SK-N-SH (cell line): ENCODE results near the gene NOD2. TPM values are rescaled to one million over a fixed set of nuclear protein-coding genes. Genes with fewer than 3 reads are reported as not detected.

ENCODE experiments used
- CTCF ChIA-PET: fragments of 300-600, 350-600 bp; formaldehyde crosslinking; extraction: SDS; loops from one replicate; lab custom pipeline; 2021; lab: Yijun Ruan, JAX
- POLR2A ChIA-PET: fragments of 350-600 bp; sonication (Branson Sonifier 250); formaldehyde crosslinking; extraction: SDS; loops from one replicate; lab custom pipeline; 2020; ENCODE audit warnings: antibody characterized with exemption, inconsistent platforms; lab: Yijun Ruan, JAX
- DNase-seq: peaks from one replicate; pipeline ENCODE4 v3.0.0; 2012
- H2AFZ ChIP-seq: fragments of 200-600 bp; sonication (generic); 2 replicates; pipeline ENCODE4 v1.8.1; 2016; ENCODE audit warnings: antibody characterized with exemption, mild to moderate bottlenecking, low read depth
- H3F3A ChIP-seq: fragments of 200-600 bp; sonication (generic); replicated peaks from 2 replicates; pipeline ENCODE3; 2016; ENCODE audit warnings: antibody characterized with exemption, mild to moderate bottlenecking; ENCODE audit not compliant: insufficient read depth
- H3K27ac ChIP-seq, 2 experiments: fragments of 200-500 bp in 1 of 2; fragments of 200-600 bp in 1 of 2; sonication (Bioruptor generic) in 1 of 2; sonication (generic), shearing (Covaris generic) in 1 of 2; 2 replicates each; pipeline versions ENCODE4 v1.5.1 to v1.6.1; 2014 to 2016; ENCODE audit warnings: low read depth in 2 of 2, inconsistent platforms in 1 of 2, low read length in 1 of 2, mild to moderate bottlenecking in 1 of 2, mixed read lengths in 1 of 2
- H3K27me3 ChIP-seq: fragments of 200-600 bp; sonication (generic), shearing (Covaris generic); 2 replicates; pipeline ENCODE4 v1.6.1; 2016; ENCODE audit warnings: mixed run types; ENCODE audit not compliant: insufficient read depth
- H3K36me3 ChIP-seq, 2 experiments: fragments of 200-500 bp in 1 of 2; fragments of 200-600 bp in 1 of 2; sonication (Bioruptor generic) in 1 of 2; sonication (generic) in 1 of 2; replicated peaks in 1 of 2; 2 replicates each; pipeline versions ENCODE3 to v1.5.1; 2014 to 2016; ENCODE audit warnings: low read length in 1 of 2, mild to moderate bottlenecking in 1 of 2; ENCODE audit not compliant: insufficient read depth in 2 of 2, control insufficient read depth in 1 of 2
- H3K4me1 ChIP-seq, 2 experiments: fragments of 200-500 bp in 1 of 2; fragments of 200-600 bp in 1 of 2; sonication (Bioruptor generic) in 1 of 2; sonication (generic), shearing (Covaris generic) in 1 of 2; 2 replicates each; pipeline versions ENCODE4 v1.5.1 to v1.6.1; 2014 to 2016; ENCODE audit warnings: low read depth in 1 of 2, low read length in 1 of 2, mixed run types in 1 of 2; ENCODE audit not compliant: insufficient read depth in 2 of 2, control insufficient read depth in 1 of 2
- H3K4me2 ChIP-seq: fragments of 200-600 bp; sonication (generic), shearing (Covaris generic); 2 replicates; pipeline ENCODE4 v1.6.1; 2017; ENCODE audit warnings: mixed run types
- H3K4me3 ChIP-seq, 2 experiments: fragments of 200-500 bp in 1 of 2; fragments of 200-600 bp in 1 of 2; sonication (Bioruptor generic) in 1 of 2; sonication (generic), shearing (Covaris generic) in 1 of 2; 2 replicates each; pipeline versions ENCODE4 v1.5.1 to v1.8.1; 2014 to 2016; ENCODE audit warnings: low read depth in 2 of 2, inconsistent platforms in 1 of 2, low read length in 1 of 2, mild to moderate bottlenecking in 1 of 2, mixed read lengths in 1 of 2, moderate library complexity in 1 of 2
- H3K79me2 ChIP-seq: fragments of 200-600 bp; sonication (generic); 2 replicates; pipeline ENCODE4 v1.8.1; 2017; ENCODE audit warnings: mild to moderate bottlenecking; ENCODE audit not compliant: insufficient read depth
- H3K9ac ChIP-seq: fragments of 200-600 bp; sonication (generic); 2 replicates; pipeline ENCODE4 v1.6.1; 2017; ENCODE audit warnings: mixed run types
- H3K9me2 ChIP-seq: fragments of 200-600 bp; sonication (generic); 2 replicates; pipeline ENCODE4 v1.6.1; 2017; ENCODE audit warnings: mixed run types
- H3K9me3 ChIP-seq: fragments of 200-600 bp; sonication (generic); 2 replicates; pipeline ENCODE4 v1.6.1; 2017; ENCODE audit warnings: mixed run types, mild to moderate bottlenecking, moderate library complexity
- H4K20me1 ChIP-seq: fragments of 200-600 bp; sonication (generic); 2 replicates; pipeline ENCODE4 v1.6.1; 2017; ENCODE audit warnings: mild to moderate bottlenecking, mixed run types; ENCODE audit not compliant: insufficient read depth
- EP300 ChIP-seq, 2 experiments: IDR thresholded peaks; 2 replicates each; pipeline versions ENCODE4 v1.4.0 to v1.6.1; 2012; ENCODE audit warnings: borderline replicate concordance in 1 of 2, low read depth in 1 of 2, low read length in 1 of 2
- EZH2phosphoT487 ChIP-seq: fragments of 200-600 bp; sonication (generic); IDR thresholded peaks from 2 replicates; pipeline ENCODE4 v1.6.1; 2017; ENCODE audit warnings: low read depth, mixed run types, mild to moderate bottlenecking, antibody characterized with exemption, moderate library complexity, borderline replicate concordance
- FOSL2 ChIP-seq: IDR thresholded peaks from 2 replicates; pipeline ENCODE4 v1.4.0; 2012; ENCODE audit warnings: low read depth, mild to moderate bottlenecking, moderate library complexity, borderline replicate concordance
- FOXM1 ChIP-seq: IDR thresholded peaks from 2 replicates; pipeline ENCODE4 v1.4.0; 2012; ENCODE audit warnings: low read depth, mild to moderate bottlenecking
- GABPA ChIP-seq: IDR thresholded peaks from 2 replicates; pipeline ENCODE4 v1.4.0; 2012; ENCODE audit warnings: low read depth, mild to moderate bottlenecking
- GATA2 ChIP-seq: sonication (generic); formaldehyde crosslinking; IDR thresholded peaks from 2 replicates; pipeline ENCODE4 v1.5.0; 2020; ENCODE audit warnings: mild to moderate bottlenecking, missing genetic modification reagents
- JUND ChIP-seq: IDR thresholded peaks from 2 replicates; pipeline ENCODE4 v1.4.0; 2012
- NRF1 ChIP-seq: IDR thresholded peaks from 2 replicates; pipeline ENCODE4 v1.6.1; 2012; ENCODE audit warnings: low read depth, mild to moderate bottlenecking, low read length
- POLR2AphosphoS5 ChIP-seq: IDR thresholded peaks from 2 replicates; pipeline ENCODE4 v1.6.1; 2012; ENCODE audit warnings: low read depth, low read length
- RFX5 ChIP-seq: IDR thresholded peaks from 2 replicates; pipeline ENCODE4 v1.6.1; 2012; ENCODE audit warnings: mild to moderate bottlenecking, improper control_type of control experiment, low read length
- RXRA ChIP-seq: IDR thresholded peaks from 2 replicates; pipeline ENCODE4 v1.4.0; 2012; ENCODE audit warnings: low read depth, mild to moderate bottlenecking, borderline replicate concordance
- SMC3 ChIP-seq: IDR thresholded peaks from 2 replicates; pipeline ENCODE4 v1.6.1; 2012; ENCODE audit warnings: low read depth, low read length, improper control_type of control experiment
- TCF12 ChIP-seq: IDR thresholded peaks from 2 replicates; pipeline ENCODE4 v1.4.0; 2012
- TEAD4 ChIP-seq: IDR thresholded peaks from 2 replicates; pipeline ENCODE4 v1.4.0; 2012; ENCODE audit warnings: mild to moderate bottlenecking, borderline replicate concordance; ENCODE audit not compliant: insufficient read depth
- WGBS: methylation state at CpG from one replicate; pipeline ENCODE4 v1.1.6; 2017; ENCODE audit warnings: low lambda C conversion rate; 5-methylcytosine and 5-hydroxymethylcytosine counted together
- polyA plus RNA-seq, 3 experiments: library from polyadenylated mRNA; depleted of rRNA; stranded (reverse); fragments of >200 nt; gene quantifications; 2 replicates each; pipeline ENCODE4 v1.2.3, GENCODE V29; 2012
- TF ChIP-seq, protein P1 (sequence below): fragments of 150-350 bp; IDR thresholded peaks from 2 replicates; pipeline ENCODE4 v1.6.1; 2016; ENCODE audit warnings: mild to moderate bottlenecking, low read depth, low read length
- TF ChIP-seq, protein P2 (sequence below): fragments of 200-600 bp; sonication (generic); IDR thresholded peaks from 2 replicates; pipeline ENCODE4 v1.6.1; 2017; ENCODE audit warnings: antibody characterized with exemption, mild to moderate bottlenecking, moderate library complexity
- TF ChIP-seq, protein P3 (sequence below): IDR thresholded peaks from 2 replicates; pipeline ENCODE4 v1.4.0; 2012; ENCODE audit warnings: low read depth, borderline replicate concordance
- TF ChIP-seq, protein P4 (sequence below): IDR thresholded peaks from 2 replicates; pipeline ENCODE4 v1.4.0; 2012; ENCODE audit warnings: low read depth, borderline replicate concordance

NOD2 gene
- polyA plus RNA-seq, 1 of the 3 experiments (the other 2 are of a cell fraction) = not detected

DNA sequence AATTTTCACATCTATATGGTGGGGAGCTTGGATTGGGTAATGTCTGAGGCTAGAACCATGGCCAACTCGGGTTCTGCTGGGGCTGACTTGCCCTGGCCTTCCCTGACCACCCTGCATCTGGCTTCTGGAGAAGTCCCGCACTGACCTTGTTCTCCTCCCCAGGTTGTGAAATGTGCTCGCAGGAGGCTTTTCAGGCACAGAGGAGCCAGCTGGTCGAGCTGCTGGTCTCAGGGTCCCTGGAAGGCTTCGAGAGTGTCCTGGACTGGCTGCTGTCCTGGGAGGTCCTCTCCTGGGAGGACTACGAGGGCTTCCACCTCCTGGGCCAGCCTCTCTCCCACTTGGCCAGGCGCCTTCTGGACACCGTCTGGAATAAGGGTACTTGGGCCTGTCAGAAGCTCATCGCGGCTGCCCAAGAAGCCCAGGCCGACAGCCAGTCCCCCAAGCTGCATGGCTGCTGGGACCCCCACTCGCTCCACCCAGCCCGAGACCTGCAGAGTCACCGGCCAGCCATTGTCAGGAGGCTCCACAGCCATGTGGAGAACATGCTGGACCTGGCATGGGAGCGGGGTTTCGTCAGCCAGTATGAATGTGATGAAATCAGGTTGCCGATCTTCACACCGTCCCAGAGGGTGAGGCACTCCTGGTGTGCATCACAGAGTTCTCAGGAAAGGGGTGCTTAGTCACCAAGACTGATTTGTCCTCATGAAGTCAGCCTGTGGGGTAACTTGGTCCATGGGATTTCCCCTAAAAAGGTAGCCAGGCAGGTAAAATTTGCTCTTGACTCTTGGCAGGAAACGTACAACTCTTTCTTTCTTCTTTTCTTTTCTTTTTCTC is 6.1 kb downstream of the NOD2 start:
- 45% methylated on average over 5 of the region's 19 CpGs for WGBS
- Histone ChIP-seq H3K79me2 (no peaks in the 10 kb centered on the region), H3K9me2 (no peaks in the 10 kb centered on the region), H3K27me3 (no peaks in the 10 kb centered on the region)
- POLR2A ChIA-PET = no interaction called here
- DNase-seq = no peak
- TF ChIP-seq GATA2 (CRISPR knock-in tag) (no peak), RFX5 (no peak), TCF12 (no peak), EP300 (IDR thresholded peaks at IDR 0.05; ENCODE audit: borderline replicate concordance in 1 of 2, low read depth in 1 of 2, low read length in 1 of 2) (no peak), JUND (no peak), SMC3 (no peak), FOXM1 (no peak), POLR2AphosphoS5 (no peak), RXRA (no peak), EZH2phosphoT487 (no peak), GABPA (no peak), NRF1 (no peak), TEAD4 (no peak), FOSL2 (no peak)
- TF ChIP-seq, protein P1, sequence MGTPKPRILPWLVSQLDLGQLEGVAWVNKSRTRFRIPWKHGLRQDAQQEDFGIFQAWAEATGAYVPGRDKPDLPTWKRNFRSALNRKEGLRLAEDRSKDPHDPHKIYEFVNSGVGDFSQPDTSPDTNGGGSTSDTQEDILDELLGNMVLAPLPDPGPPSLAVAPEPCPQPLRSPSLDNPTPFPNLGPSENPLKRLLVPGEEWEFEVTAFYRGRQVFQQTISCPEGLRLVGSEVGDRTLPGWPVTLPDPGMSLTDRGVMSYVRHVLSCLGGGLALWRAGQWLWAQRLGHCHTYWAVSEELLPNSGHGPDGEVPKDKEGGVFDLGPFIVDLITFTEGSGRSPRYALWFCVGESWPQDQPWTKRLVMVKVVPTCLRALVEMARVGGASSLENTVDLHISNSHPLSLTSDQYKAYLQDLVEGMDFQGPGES = no peak
- TF ChIP-seq, protein P2, sequence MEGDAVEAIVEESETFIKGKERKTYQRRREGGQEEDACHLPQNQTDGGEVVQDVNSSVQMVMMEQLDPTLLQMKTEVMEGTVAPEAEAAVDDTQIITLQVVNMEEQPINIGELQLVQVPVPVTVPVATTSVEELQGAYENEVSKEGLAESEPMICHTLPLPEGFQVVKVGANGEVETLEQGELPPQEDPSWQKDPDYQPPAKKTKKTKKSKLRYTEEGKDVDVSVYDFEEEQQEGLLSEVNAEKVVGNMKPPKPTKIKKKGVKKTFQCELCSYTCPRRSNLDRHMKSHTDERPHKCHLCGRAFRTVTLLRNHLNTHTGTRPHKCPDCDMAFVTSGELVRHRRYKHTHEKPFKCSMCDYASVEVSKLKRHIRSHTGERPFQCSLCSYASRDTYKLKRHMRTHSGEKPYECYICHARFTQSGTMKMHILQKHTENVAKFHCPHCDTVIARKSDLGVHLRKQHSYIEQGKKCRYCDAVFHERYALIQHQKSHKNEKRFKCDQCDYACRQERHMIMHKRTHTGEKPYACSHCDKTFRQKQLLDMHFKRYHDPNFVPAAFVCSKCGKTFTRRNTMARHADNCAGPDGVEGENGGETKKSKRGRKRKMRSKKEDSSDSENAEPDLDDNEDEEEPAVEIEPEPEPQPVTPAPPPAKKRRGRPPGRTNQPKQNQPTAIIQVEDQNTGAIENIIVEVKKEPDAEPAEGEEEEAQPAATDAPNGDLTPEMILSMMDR = no peak
- TF ChIP-seq, protein P3, sequence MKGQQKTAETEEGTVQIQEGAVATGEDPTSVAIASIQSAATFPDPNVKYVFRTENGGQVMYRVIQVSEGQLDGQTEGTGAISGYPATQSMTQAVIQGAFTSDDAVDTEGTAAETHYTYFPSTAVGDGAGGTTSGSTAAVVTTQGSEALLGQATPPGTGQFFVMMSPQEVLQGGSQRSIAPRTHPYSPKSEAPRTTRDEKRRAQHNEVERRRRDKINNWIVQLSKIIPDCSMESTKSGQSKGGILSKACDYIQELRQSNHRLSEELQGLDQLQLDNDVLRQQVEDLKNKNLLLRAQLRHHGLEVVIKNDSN = no peak
- TF ChIP-seq, protein P4, sequence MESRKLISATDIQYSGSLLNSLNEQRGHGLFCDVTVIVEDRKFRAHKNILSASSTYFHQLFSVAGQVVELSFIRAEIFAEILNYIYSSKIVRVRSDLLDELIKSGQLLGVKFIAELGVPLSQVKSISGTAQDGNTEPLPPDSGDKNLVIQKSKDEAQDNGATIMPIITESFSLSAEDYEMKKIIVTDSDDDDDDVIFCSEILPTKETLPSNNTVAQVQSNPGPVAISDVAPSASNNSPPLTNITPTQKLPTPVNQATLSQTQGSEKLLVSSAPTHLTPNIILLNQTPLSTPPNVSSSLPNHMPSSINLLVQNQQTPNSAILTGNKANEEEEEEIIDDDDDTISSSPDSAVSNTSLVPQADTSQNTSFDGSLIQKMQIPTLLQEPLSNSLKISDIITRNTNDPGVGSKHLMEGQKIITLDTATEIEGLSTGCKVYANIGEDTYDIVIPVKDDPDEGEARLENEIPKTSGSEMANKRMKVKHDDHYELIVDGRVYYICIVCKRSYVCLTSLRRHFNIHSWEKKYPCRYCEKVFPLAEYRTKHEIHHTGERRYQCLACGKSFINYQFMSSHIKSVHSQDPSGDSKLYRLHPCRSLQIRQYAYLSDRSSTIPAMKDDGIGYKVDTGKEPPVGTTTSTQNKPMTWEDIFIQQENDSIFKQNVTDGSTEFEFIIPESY = no peak
- TF ChIP-seq, all 33 proteins: peak for 0
- Histone ChIP-seq H3K4me1 (peaks cover 0 to 2% of the 10 kb centered on the region in 2 experiments; a peak in 1 of 4 replicates), H3K27ac (no peak overlapping the region), H3K36me3 (no peaks in the 10 kb centered on the region), H3K9me3 (no peaks in the 10 kb centered on the region; the same call in 1 of the 2 replicates), H3K9ac (no peak overlapping the region), H4K20me1 (no peaks in the 10 kb centered on the region), H3K4me3 (no peak overlapping the region), H3F3A (no peaks in the 10 kb centered on the region), H2AFZ (no peak overlapping the region), H3K4me2 (no peak overlapping the region)
- CTCF ChIA-PET = interaction anchor here (1.2 to 1.5 kb wide), 3 partner anchors 9 to 107 kb away, joined by 3 to 4 read pairs (median 3); no protein-coding TSS in a partner anchor
